ENCODE measurements around the gene AZGP1. TPM values are rescaled to one million over a fixed set of nuclear protein-coding genes. Genes with fewer than 3 reads are reported as not detected.

The AZGP1 gene
- total and polyA plus RNA-seq, 2 of the 13 experiments (the other 11 are each of a cell fraction or from before 2014, with no cell fraction given) = 93.8 to 229 TPM

GRCh38 chr7:99918959-99919813, 56.6 kb downstream of the AZGP1 start, which contains the start of gene TRIM4 (continued):
- TF ChIP-seq TAF1 (CRISPR knock-in tag; IDR thresholded peaks at IDR 0.05) = peak; percentile 91
- no peak for TF ChIP-seq RFX5 (IDR thresholded peaks at IDR 0.05; ENCODE audit: low read depth, low read length)
- TF ChIP-seq ELK4 (CRISPR knock-in tag; IDR thresholded peaks at IDR 0.05; ENCODE audit: borderline replicate concordance) = no peak
- TF ChIP-seq ZBTB7B (CRISPR knock-in tag; IDR thresholded peaks at IDR 0.05) = peak; percentile 17; the same call in 1 of the 2 replicates
- no peak for TF ChIP-seq JUND (CRISPR knock-in tag; IDR thresholded peaks at IDR 0.05)
- TF ChIP-seq LCORL (IDR thresholded peaks at IDR 0.05) = no peak
- peak; percentile 45; the same call in 1 of the 2 replicates for TF ChIP-seq LCORL (CRISPR knock-in tag; IDR thresholded peaks at IDR 0.05)
- TF ChIP-seq NRL (CRISPR knock-in tag; IDR thresholded peaks at IDR 0.05; ENCODE audit: borderline replicate concordance) = peak; percentile 85
- peak; percentile 25; the same call in 1 of the 2 replicates for TF ChIP-seq HMG20B (CRISPR knock-in tag; conservative IDR thresholded peaks at IDR 0.05)
- 0 out of 2 replicates have a peak, but pooled peaks have one; percentile 19 for TF ChIP-seq ZKSCAN5 (CRISPR knock-in tag; IDR thresholded peaks at IDR 0.05)
- 0 out of 2 replicates have a peak, but pooled peaks have one; percentile 40 for TF ChIP-seq ZNF713 (CRISPR knock-in tag; IDR thresholded peaks at IDR 0.05)
- no peak for TF ChIP-seq GLMP (CRISPR knock-in tag; IDR thresholded peaks at IDR 0.05; ENCODE audit: borderline replicate concordance)
- no peak for TF ChIP-seq FOXA1 (IDR thresholded peaks at IDR 0.05)
- no peak; the same call in 1 of the 2 replicates for TF ChIP-seq FOXA1 (CRISPR knock-in tag; IDR thresholded peaks at IDR 0.05)
- no peak for TF ChIP-seq ARID2 (CRISPR knock-in tag; IDR thresholded peaks at IDR 0.05; ENCODE audit: borderline replicate concordance)
- no peak for TF ChIP-seq NR2F6 (IDR thresholded peaks at IDR 0.05)
- no peak for TF ChIP-seq NR2F6 (CRISPR knock-in tag; IDR thresholded peaks at IDR 0.05)
- 0 out of 2 replicates have a peak, but pooled peaks have one; percentile 62 for TF ChIP-seq ZHX1 (CRISPR knock-in tag; IDR thresholded peaks at IDR 0.05; ENCODE audit: low read depth)
- no peak for TF ChIP-seq ZKSCAN8 (CRISPR knock-in tag; IDR thresholded peaks at IDR 0.05; ENCODE audit: borderline replicate concordance)
- TF ChIP-seq ZNF563 (CRISPR knock-in tag; IDR thresholded peaks at IDR 0.05) = peak; percentile 47
- TF ChIP-seq SATB2 (CRISPR knock-in tag; IDR thresholded peaks at IDR 0.05) = no peak
- TF ChIP-seq HCFC1 (IDR thresholded peaks at IDR 0.05; ENCODE audit: low read depth, low read length) = peak; percentile 2; the same call in 1 of the 2 replicates
- TF ChIP-seq ERF (CRISPR knock-in tag; IDR thresholded peaks at IDR 0.05) = peak; percentile 64; the same call in 1 of the 2 replicates
- no peak for TF ChIP-seq TEF (CRISPR knock-in tag; IDR thresholded peaks at IDR 0.05)
- TF ChIP-seq ZNF337 (CRISPR knock-in tag; IDR thresholded peaks at IDR 0.05; ENCODE audit: borderline replicate concordance, low read depth) = no peak
- peak; percentile 84; the same call in 1 of the 2 replicates for TF ChIP-seq HOXA5 (CRISPR knock-in tag; IDR thresholded peaks at IDR 0.05)
- TF ChIP-seq ZNF703 (CRISPR knock-in tag; IDR thresholded peaks at IDR 0.05; ENCODE audit: borderline replicate concordance) = peak; percentile 45; the same call in 1 of the 2 replicates

Data from HepG2 (cell line).